HG02884 (cell line): ENCODE results near the gene LYVE1.
A peak's percentile ranks its signal among the peaks of the same experiment; 100 is the strongest.
"Not testable (repeated sequence)": the region's sequence is repeated elsewhere in the genome, so short reads cannot be mapped to it uniquely, and the experiment has no call there.

Experiments
- ATAC-seq: cut with Tn5 transposase; IDR thresholded peaks from one replicate; pipeline ENCODE4 v1.9.1; 2021; ENCODE audit warnings: mild to moderate bottlenecking, moderate library complexity; ENCODE audit not compliant: unreplicated experiment

The LYVE1 gene, protein sequence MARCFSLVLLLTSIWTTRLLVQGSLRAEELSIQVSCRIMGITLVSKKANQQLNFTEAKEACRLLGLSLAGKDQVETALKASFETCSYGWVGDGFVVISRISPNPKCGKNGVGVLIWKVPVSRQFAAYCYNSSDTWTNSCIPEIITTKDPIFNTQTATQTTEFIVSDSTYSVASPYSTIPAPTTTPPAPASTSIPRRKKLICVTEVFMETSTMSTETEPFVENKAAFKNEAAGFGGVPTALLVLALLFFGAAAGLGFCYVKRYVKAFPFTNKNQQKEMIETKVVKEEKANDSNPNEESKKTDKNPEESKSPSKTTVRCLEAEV

DNA sequence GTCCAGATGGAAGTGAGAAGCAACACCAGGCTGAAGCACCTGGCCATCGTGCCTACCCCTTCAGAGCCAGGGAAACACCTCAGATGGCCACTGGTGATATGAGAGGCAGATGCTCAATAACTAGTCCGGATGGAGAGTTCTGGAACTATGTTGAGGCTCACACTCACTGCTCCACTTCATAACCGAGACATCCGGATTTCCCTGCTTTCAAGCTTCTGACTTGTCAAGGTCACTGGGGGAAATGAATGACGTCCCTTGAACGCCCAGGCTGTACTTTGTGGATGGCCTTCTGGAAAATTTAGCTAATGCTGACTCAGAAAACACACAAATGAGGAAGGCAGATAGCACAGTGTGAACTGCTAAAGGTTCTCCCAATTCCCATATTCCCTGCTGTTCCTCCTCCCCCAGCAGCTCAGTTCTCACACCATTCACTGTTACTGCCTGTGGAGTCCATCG, at the start of gene LYVE1:
Gene LYVE1, minus strand, starts transcription at position 180 of the 456 bp plus-strand sequence. Its CDS starts 133 bp downstream, at position 47.
- no peak for ATAC-seq

DNA sequence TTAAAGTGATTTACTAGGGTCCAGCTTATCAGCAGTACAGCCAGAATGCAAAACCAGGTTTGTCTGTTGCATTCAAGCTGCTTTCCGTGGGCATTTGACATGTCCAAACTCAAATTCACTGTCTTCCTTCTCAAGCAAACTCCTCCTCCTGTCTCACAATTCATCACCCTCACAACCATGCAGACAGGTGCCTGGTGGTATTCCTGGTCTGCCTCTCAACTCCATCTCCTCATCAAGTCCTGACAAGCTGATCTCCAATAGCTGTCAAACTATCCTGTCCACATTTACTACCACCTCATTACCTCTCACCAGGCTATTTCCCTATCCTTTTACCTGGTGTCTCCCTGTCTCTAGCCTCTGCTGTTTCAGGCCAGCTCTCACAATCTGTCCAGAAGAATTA, 49.1 kb upstream of the LYVE1 start:
- ATAC-seq = no peak

DNA sequence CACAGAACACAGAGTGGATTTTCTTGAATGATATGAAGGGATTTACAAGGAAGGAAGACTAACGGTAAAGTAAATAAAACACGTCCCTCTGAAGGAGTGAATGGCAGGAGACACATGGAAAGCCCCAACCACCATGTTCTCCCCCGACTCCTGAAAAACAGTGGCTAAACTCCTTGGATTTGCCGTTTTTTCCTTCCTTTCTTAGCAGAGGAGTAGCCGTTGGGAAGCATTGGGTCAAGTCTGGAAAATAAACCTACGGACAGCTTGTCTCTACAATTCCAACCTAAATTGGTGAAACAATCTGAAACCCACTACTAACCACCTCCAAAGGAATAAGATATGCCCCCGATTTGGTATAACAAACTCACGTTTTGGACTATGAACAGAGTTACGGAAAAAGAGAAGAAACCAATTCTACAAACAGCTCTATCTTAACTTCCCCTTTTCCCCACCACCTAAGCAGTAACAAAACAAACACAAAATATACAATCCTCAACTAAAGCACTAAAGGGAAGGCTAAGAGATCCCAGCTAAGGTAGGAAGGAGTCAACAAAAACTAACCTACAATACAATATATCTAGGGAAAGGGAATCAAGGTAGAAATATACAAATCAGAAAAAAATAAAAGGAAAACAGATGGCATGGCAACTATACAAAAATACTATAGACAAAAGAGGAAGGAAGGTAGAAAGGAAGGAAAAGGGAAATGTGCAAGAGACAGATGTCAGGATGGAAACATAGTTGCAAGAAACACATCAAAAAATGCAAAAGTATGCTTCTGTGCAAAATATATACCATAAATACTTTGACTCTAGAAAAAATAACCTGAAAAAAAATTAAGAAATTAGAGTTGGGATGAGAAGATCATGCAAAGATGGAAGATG, 43.8 kb upstream of the LYVE1 start:
- ATAC-seq = no peak

DNA sequence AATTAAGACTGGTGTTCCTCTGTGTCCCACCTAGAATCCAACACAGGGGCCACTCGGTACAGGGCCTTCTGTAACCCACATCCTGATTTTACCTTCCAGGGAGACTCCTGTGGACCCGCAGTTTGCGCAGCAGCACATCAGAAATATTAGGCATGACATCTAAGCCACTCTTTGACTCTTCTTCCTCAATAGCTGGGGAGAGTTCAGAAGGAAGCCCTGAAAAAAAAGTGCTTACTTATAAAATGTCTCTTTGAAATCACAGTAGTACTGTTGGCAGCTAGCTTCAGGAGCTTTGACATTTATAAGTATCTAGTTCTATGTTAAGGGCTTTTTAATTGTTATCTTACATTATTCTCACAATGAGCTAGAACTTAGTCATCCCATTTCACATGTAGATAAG, 41.2 kb upstream of the LYVE1 start:
- ATAC-seq = no peak

DNA sequence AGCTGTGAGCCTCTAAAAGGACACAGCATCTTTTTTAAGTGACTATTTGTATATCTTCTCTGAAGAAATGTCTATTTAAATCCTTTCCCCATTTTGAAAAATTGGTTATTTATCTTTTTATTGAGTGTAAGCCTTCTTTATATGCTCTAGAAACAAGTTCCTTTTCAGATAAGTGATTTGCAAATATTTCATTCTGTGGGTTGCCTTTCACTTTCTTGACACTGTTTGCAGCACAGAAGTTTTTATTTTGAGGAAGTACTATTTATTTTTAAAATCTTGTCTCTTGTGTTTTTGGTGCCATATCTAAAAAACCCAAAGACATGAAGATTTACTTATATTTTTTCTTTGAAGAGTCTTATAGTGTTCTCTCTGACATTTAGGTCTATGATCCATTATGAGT, 40.1 kb upstream of the LYVE1 start:
- ATAC-seq = no peak

DNA sequence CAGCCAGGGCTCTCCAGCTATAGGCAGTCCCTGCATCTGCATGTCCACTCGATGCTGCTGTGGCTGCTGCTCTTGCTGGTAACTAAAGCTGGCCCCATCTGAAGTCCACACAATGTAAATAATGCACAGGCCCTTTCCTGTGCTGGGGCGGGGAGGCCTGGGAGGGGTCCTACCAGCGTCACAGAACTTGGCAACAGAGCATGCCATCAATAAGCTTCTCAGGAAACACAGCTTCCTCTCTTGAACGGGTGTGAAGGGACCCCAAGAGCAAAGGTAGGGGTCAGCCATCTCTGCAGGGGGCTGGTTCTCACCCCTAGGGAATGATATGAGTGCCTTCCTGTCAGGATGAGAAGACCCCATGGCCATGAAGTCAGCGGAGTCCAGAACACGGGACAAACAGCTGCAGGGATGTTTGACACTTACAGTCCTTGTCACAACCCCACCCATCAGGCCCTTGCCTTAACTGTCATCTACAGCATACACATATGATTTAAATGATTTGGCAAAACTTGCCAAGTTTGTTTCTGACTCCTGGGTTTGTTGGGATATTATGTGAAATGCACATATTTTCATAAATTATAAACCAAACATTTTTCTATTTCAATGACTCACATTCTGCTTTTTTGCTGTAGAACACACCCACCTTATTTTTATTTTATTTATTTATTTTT, 39.1 kb upstream of the LYVE1 start:
- no peak for ATAC-seq

DNA sequence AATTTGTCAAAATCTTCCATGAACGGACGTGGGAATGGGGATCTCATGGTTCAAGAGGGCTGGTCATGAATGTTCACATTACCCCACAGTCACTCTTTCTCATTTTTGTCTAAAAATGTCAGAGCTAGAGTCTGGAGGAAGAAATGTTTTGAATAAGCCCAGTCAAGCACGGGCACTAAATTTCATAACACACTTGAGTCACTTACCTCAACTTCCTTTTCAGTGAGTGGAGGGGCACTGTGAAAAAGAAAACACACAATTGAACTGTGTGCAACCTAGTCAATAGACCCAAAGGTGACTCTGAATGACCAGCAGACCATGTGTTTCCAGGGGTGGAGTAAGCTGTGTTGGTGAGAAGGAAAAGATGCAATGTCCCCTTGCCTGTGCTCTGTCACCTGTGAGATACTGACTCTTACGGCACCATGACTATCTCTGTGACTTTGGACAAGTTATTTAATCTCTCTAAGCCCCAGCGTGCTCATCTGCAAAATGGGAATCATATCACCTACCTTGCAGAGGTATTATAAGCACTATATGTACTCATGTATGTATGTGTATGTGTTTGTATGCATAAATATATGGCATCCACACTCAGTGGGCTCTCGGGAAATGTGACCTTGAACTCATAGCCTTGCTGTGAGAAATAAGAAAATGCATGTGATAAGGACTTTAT, 38.2 kb upstream of the LYVE1 start:
- ATAC-seq = peak; percentile 79

DNA sequence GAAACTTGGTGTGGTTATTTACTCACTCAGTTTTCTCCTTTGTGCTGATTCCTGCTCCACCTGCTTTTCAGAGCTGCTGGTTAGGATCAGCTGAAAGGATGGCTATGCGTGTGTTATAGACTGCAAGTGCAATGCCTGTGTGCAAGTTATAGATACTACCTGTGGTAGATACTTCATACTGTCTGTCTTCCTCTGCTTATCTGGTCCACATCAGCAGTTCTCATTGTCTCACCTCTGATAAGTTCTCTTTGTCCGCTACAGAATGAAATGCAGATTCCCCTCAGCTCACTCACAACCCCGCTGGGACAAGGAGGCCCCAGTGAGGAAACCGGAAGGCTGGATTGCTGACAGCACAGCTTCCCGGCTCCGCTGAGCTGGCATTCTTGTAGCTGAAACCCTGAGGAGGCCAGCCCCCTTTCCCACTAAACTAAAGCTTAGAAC, 37.5 kb upstream of the LYVE1 start:
- no peak for ATAC-seq

DNA sequence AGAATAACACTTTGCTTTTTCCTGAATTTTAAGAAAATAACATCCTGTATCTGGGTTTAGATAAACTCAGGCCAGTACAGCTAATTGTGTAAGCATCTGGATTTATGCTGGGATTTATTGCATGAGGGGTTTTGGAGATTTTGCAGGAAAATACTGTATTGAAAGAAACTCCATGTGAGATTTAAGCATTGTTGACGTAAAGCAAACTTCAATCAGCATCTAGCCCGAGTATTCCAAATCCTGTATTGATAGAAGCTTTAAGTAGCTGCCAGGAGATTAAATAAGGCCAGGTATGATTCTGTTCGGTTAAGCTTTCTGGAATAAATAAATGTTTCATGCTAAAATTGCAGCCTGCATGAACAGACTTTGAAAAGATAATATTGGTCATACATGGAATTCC, 36.3 kb upstream of the LYVE1 start:
- no peak for ATAC-seq

DNA sequence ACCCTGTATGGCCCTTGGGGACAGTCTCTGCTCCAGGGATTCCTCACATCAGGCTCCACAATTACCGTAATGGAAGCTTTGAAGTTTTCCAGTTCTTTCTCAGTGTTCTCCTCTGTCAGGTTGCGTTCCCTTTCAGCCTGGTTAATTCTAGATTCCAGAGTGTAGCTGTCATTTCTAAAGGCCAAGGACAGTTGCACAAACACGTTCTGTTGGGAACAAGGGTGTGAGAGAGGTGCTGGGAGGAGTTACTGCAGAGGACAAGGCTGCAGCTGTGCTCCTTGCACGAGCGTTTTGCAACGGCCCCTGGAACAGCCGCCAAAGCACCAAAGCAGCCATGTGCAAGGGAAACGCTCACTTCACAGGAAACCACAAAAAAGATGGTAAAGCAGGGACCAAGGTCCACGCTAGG, 35.9 kb upstream of the LYVE1 start:
- ATAC-seq = no peak

DNA sequence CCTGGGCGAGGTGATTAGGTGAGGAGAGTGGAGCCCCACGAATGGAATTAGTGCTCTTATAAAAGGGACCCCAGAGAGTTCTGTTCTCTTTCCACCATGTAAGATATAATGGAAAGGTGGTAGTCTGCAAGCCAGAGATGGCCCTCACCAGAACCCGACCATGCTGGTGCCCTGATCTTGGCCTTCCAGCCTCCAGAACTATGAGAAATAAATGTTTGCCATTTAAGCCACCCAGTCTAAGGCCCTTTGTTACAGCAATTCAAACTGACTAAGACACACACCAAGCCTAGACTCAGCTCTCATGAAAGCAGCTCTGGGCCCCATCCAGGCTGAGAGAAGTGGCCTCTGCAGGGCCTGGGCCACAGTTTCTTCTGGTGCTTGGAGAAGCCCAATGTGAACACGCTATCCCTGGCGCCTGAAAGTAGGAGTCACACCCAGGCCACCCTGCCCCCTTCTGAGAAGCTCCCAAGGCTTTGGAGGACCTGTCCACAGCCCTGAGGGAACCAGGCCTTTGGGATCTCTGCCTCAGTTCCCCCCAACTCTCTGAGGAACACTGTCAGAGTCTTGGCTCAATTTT, 35.3 kb upstream of the LYVE1 start:
- ATAC-seq = no peak

DNA sequence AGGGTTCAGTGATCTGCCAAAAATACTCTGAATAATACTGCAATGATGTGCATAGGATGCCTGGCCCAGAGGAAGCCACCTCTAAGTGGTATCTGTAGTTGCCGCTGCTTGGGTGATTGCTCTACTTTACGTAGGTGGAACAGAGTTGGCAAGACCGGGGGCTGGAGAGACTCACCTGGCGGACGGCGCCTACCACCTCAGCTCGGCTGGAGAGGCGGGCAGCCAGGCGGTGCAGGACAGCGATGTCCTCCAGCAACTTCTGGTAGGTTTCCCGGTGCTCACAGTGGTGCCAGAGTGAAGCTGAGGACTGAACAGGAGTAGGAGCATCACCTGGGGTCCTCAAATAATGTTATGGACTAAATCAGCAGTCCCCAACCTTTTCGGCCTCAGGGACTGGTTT, 34.5 kb upstream of the LYVE1 start:
- no peak for ATAC-seq

DNA sequence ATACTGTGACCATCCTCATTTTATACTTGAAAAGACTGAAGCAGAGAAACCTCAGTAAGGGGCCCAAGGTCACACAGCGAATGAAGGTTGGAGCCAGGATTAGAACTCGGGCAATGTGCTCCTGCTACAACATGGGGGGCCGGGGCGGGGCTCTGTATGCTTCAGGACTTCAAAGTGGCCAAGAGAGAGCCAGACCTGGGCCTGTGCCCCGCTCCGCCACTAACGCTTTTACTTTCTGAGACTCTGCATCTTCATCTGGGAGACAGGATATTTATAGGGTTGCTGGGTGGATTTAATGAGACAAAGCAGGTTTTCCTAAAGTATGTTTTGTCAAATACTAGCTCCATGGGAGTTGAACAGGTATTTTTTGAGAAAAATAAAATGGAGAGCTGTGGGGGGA, 33.9 kb upstream of the LYVE1 start:
- no peak for ATAC-seq

DNA sequence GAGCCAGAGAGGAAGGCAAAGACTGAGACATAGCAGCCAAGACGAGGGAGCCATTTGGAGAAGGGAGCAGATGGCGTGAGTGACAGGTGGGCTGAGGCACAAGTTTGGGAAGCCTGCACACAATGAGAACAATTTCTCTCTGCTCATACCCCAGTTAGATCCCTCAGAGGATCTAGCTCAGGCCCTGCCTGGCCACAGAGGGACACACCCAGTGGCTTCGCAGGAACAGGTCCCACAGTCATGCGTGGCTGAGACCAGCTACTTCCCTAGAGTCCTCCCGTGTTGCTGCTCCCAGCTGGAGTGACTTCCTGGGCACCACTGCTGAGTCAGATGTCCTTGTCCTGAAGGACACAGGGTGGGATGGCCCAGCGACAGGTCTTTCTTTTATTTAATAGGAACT, 33.4 kb upstream of the LYVE1 start:
- ATAC-seq = no peak

DNA sequence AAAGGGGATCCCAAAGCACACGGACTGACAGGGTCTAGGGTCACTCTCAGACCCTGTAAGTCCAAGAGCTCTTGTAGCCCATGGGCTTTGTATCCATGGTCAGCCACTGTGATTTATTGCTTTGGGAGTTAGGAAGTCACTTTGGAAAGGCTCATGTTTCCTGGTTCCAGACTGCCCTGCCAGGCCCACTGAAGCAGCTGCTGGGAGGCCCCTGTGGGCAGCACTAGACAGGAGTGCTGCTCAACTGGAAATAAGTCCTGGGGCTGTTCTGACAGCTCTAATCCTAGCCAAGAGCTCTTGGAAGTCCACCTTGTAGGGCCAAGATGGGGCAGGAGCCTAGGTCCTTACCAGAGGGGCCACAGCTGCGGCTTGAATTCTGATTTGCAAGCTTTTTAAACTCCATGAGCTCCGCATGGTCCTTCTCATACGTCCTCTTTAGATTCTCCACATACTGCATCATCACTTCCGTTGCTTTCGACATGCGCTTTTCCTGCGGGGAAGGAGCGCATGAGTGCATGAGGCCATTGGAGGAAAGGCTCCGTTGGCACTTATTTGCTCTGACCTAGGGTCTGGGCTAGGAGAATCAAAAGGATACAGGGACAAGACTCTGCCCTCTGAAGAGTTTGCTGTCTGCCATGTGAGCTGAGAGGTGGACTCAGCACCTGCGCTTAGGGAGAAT, 32.2 kb upstream of the LYVE1 start:
- no peak for ATAC-seq

DNA sequence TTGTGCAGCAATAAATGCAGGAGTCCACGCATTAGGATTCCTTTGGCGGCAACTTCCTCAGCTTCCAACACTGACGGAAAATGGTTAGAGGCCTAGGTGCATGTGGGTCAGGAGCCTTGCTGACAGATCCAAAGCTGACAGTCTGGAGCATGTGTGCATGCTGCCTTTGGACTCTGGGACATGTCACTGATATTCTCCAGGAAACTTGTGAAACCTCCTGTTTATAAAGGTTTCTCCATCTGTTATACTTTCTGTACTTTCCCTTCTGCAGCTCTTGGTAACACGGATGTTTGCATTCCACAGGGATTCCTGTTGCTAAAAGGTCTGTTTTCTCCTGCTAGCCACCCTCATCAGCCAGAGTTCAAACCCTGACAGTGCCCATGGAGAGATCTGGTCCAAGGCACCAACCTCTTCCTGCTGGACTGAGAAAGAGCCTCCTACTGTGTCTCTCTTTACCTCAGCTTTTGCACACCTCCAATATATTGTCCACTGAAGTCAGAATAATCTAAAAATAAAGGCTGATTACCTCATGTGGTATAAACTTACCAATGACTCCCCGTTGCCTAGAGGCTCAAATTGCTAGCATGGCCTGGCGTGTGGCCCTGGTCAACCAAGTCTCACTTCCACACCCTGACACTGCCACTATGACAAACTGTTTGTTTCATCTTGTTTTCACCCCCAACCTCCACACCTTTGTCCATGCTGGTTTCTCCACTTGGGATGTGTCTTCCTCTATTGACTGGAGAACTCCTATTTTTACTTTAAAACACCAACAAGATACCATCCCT, 31.1 kb upstream of the LYVE1 start:
- ATAC-seq = no peak

DNA sequence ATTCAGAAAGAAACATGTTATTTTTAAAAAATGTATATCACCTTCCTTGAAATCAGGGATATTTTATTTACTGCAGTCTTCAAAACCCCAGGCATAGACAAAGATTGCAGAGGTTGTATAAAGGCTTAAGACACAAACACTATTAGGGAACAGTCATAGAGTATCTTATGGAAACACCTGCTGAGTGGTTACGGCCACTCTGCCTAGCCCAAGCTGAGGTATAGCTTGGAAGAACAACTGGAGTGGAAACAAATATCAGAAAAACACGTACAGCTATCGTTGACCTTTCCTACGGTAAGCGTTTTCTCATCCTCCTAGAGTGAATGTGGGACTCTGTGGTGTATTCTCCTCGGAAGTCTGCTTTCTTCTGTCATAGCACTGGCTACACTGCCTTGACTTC, 30.4 kb upstream of the LYVE1 start:
- ATAC-seq = no peak

DNA sequence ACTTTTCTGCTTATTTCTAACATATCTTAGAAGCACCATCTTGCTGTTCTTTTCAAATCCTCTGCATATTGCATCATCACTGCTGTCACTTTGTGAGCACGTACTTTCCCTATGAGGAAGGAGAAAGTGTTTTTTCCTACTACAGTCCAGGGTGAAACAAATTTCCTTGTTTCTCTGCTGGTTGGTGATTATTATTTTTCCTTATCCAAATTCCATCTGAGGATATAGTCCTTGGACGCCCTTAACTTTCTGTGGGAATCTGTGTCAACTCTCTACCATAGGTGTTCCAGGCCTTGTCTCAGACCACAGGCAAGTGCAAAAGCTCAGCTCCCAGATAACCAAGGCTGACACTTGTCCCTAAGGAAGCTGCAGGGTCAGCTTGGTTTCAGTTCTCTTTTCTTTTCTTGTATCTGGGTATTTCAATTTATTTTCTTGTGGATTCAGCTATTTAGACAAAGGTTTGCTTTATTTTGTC, 29.4 kb upstream of the LYVE1 start:
- ATAC-seq = no peak

DNA sequence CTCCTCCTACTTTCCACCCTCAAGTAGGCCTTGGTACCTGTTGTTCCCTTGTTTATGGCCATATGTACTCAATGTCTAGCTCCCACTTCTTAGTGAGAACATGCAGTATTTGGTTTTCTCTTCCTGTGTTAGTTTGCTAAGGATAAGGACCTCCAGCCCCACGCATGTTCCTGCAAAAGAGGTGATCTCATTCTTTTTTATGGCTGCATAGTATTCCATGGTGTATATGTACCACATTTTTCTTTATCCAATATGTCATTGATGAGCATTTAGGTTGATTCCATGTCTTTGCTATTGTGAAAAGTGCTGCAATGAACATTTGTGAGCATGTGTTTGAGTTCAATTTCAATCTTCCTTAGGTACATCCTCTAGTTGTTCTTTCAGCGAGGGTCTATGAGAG, 27.4 kb upstream of the LYVE1 start:
- not testable (repeated sequence) for ATAC-seq
